Embryonic facial prominence (tissue), 1 donor: ENCODE data around the gene WNT10A.
"Not testable (repeated sequence)": the region's sequence is repeated elsewhere in the genome, so short reads cannot be mapped to it uniquely, and the experiment has no call there.

Experiments
- DNase-seq: peaks from one replicate; pipeline ENCODE4 v3.0.0-alpha.2; 2016; ENCODE audit errors: extremely low spot score

The WNT10A gene

GRCh38 chr2:218931751-218932150, 51.1 kb downstream of the WNT10A start:
- DNase-seq: not testable (repeated sequence)
